HepG2 (cell line): ENCODE results near the gene ZNF747. TPM values are rescaled to one million over a fixed set of nuclear protein-coding genes. Genes with fewer than 3 reads are reported as not detected.

Experiments used
- AHDC1 ChIP-seq: sonication (generic); formaldehyde crosslinking; IDR thresholded peaks from 2 replicates; pipeline ENCODE4 v1.5.1; 2020; ENCODE audit warnings: mild to moderate bottlenecking, missing genetic modification reagents, borderline replicate concordance
- GATAD2A ChIP-seq: IDR thresholded peaks from 2 replicates; pipeline ENCODE4 v1.6.1; 2016
- HNF4G ChIP-seq, 2 experiments: sonication (generic) in 1 of 2; formaldehyde crosslinking in 1 of 2; IDR thresholded peaks; 2 replicates each; pipeline versions ENCODE4 v1.4.0 to v1.6.1; 2011 to 2020; ENCODE audit warnings: borderline replicate concordance in 2 of 2, low read depth in 2 of 2, mild to moderate bottlenecking in 2 of 2, low read length in 1 of 2, missing genetic modification reagents in 1 of 2, moderate library complexity in 1 of 2
- MLLT10 ChIP-seq: sonication (generic); formaldehyde crosslinking; IDR thresholded peaks from 2 replicates; pipeline ENCODE4 v1.4.0; 2020; ENCODE audit warnings: missing genetic modification reagents
- RBM39 ChIP-seq: fragments of 200-400 bp; formaldehyde crosslinking; IDR thresholded peaks from one replicate; pipeline ENCODE4 v1.6.1; 2018; ENCODE audit warnings: antibody characterized with exemption, mild to moderate bottlenecking, low read depth, low read length; ENCODE audit not compliant: poor library complexity, severe bottlenecking
- RORA ChIP-seq: sonication (generic); formaldehyde crosslinking; IDR thresholded peaks from 2 replicates; pipeline ENCODE4 v1.5.0; 2020; ENCODE audit warnings: mild to moderate bottlenecking, missing genetic modification reagents, moderate library complexity
- ZBTB39 ChIP-seq: sonication (generic); formaldehyde crosslinking; IDR thresholded peaks from 2 replicates; pipeline ENCODE4 v1.5.0; 2020; ENCODE audit warnings: missing genetic modification reagents
- ZNF142 ChIP-seq: sonication (generic); formaldehyde crosslinking; IDR thresholded peaks from 2 replicates; pipeline ENCODE4 v1.4.0; 2020; ENCODE audit warnings: missing genetic modification reagents
- ZNF547 ChIP-seq: sonication (generic); formaldehyde crosslinking; IDR thresholded peaks from 2 replicates; pipeline ENCODE4 v1.5.1; 2020; ENCODE audit warnings: mild to moderate bottlenecking, missing genetic modification reagents
- ZNF772 ChIP-seq: sonication (generic); formaldehyde crosslinking; IDR thresholded peaks from 2 replicates; pipeline ENCODE4 v1.5.0; 2020; ENCODE audit warnings: mild to moderate bottlenecking, missing genetic modification reagents
- ZNF883 ChIP-seq: sonication (generic); formaldehyde crosslinking; IDR thresholded peaks from 2 replicates; pipeline ENCODE4 v1.5.1; 2020; ENCODE audit warnings: mild to moderate bottlenecking, missing genetic modification reagents; ENCODE audit errors: not compliant biosample characterization
- polyA plus RNA-seq, 8 experiments: library from polyadenylated mRNA; depleted of rRNA in 3 of 8; stranded (reverse) in 7 of 8; unstranded in 1 of 8; fragments of >200 nt; fragmentation: Illumina TruSeq in 4 of 8; extraction: Trizol in 4 of 8; gene quantifications; 2 replicates each; pipeline versions ENCODE4 v1.2.1 to v1.2.3, GENCODE V29; 2011 to 2016; ENCODE audit warnings: low read depth in 4 of 8, missing spikeins in 1 of 8, mixed read lengths in 1 of 8; ENCODE audit not compliant: insufficient read depth in 1 of 8
- total RNA-seq, 5 experiments: library from RNA; depleted of rRNA; stranded (reverse); fragments of >200 nt; fragmentation: Illumina TruSeq; extraction: Trizol; gene quantifications; 2 replicates each; pipeline ENCODE4 v1.2.3, GENCODE V29; 2016; ENCODE audit warnings: low read depth in 1 of 5
- TF ChIP-seq, protein P1 (sequence below): sonication (generic); formaldehyde crosslinking; IDR thresholded peaks from 2 replicates; pipeline ENCODE4 v1.4.0; 2020; ENCODE audit warnings: missing genetic modification reagents

ZNF747 gene
- total and polyA plus RNA-seq, 2 of the 13 experiments (the other 11 are each of a cell fraction or from before 2014, with no cell fraction given), result 7.2 to 10.2 TPM

DNA sequence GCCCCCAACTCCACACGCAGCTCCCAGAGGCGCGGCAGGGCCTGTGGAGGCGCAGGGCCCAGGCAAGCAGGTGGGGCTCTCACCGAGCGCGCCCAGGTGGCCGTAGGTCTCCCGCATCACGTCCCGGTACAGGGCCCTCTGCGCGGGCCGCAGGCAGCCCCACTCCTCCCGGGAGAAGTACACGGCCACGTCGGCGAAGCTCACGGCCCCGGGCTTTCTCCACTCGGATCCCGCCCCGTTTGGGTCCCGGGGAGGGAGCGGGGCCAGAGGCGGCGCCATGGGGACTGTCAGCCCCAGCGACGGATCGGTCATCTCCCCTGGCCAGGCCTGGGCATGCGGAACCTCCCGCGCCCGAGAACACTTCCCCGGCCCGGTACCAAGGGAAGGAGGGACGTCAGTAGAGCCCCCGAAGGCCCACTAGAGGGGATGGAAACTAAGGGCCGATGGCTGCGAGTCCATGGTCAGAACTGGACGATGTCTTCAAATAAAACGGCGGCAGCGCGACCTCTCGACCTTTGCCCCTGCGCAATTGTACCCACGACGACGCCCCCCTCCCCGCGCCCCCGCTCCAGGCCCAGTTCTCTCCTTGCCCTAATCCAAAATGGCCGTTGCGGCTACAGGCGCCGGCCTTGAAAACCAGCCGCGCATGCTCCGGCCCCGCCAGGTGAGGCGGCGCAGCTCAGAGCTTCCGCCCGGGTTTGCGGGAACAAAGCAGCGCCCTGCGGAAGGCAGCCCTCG lies at the start of gene ZNF747 (continued):
- TF ChIP-seq RBM39, result peak; percentile 86
- peak; percentile 94 for TF ChIP-seq HNF4G (IDR thresholded peaks at IDR 0.05; ENCODE audit: borderline replicate concordance, low read depth, low read length)
- TF ChIP-seq HNF4G (CRISPR knock-in tag; IDR thresholded peaks at IDR 0.05; ENCODE audit: borderline replicate concordance, low read depth), result peak; percentile 87
- peak; percentile 55 for TF ChIP-seq GATAD2A (CRISPR knock-in tag)
- TF ChIP-seq, protein P1, sequence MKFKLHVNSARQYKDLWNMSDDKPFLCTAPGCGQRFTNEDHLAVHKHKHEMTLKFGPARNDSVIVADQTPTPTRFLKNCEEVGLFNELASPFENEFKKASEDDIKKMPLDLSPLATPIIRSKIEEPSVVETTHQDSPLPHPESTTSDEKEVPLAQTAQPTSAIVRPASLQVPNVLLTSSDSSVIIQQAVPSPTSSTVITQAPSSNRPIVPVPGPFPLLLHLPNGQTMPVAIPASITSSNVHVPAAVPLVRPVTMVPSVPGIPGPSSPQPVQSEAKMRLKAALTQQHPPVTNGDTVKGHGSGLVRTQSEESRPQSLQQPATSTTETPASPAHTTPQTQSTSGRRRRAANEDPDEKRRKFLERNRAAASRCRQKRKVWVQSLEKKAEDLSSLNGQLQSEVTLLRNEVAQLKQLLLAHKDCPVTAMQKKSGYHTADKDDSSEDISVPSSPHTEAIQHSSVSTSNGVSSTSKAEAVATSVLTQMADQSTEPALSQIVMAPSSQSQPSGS (CRISPR knock-in tag), result peak; percentile 69
- no peak for TF ChIP-seq ZBTB39 (CRISPR knock-in tag)
- peak; percentile 5 for TF ChIP-seq ZNF883 (CRISPR knock-in tag)
- peak; percentile 80 for TF ChIP-seq ZNF547 (CRISPR knock-in tag)
- TF ChIP-seq ZNF772 (CRISPR knock-in tag), result peak; percentile 97
- TF ChIP-seq ZNF142 (CRISPR knock-in tag), result no peak
- no peak; the same call in 1 of the 2 replicates for TF ChIP-seq AHDC1
- no peak for TF ChIP-seq RORA (CRISPR knock-in tag)
- no peak for TF ChIP-seq MLLT10 (CRISPR knock-in tag)
